IMR-90 (cell line): ENCODE results near the gene FLII.

Source experiments
- BHLHE40 ChIP-seq: fragments of 150-350 bp; IDR thresholded peaks from 2 replicates; pipeline ENCODE4 v1.6.1; 2016; ENCODE audit warnings: mild to moderate bottlenecking, low read depth, low read length
- CEBPB ChIP-seq: IDR thresholded peaks from 2 replicates; pipeline ENCODE4 v1.6.1; 2012; ENCODE audit warnings: low read depth, low read length, improper control_type of control experiment
- CHD1 ChIP-seq: IDR thresholded peaks from 2 replicates; pipeline ENCODE4 v1.6.1; 2012; ENCODE audit warnings: low read depth, low read length, improper control_type of control experiment
- CTCF ChIP-seq: conservative IDR thresholded peaks from 2 replicates; pipeline ENCODE4 v1.5.1; 2012; ENCODE audit warnings: mild to moderate bottlenecking, low read depth, low read length, improper control_type of control experiment
- ELK1 ChIP-seq: fragments of 150-350 bp; IDR thresholded peaks from 2 replicates; pipeline ENCODE4 v1.6.1; 2016; ENCODE audit warnings: low read depth, mild to moderate bottlenecking, low read length, moderate library complexity, borderline replicate concordance
- FOS ChIP-seq: fragments of 150-350 bp; IDR thresholded peaks from 2 replicates; pipeline ENCODE4 v1.6.1; 2016; ENCODE audit warnings: low read depth, low read length
- MAZ ChIP-seq: IDR thresholded peaks from 2 replicates; pipeline ENCODE4 v1.6.1; 2012; ENCODE audit warnings: low read depth, mild to moderate bottlenecking, low read length, improper control_type of control experiment, moderate library complexity, borderline replicate concordance
- MXI1 ChIP-seq: IDR thresholded peaks from 2 replicates; pipeline ENCODE4 v1.6.1; 2012; ENCODE audit warnings: low read depth, mild to moderate bottlenecking, low read length, moderate library complexity, borderline replicate concordance
- POLR2A ChIP-seq: IDR thresholded peaks from 2 replicates; pipeline ENCODE4 v1.6.1; 2012; ENCODE audit warnings: mild to moderate bottlenecking, low read depth, low read length
- RAD21 ChIP-seq: IDR thresholded peaks from 2 replicates; pipeline ENCODE4 v1.6.1; 2012; ENCODE audit warnings: low read length, improper control_type of control experiment
- RCOR1 ChIP-seq: IDR thresholded peaks from 2 replicates; pipeline ENCODE4 v1.6.1; 2012; ENCODE audit warnings: mild to moderate bottlenecking, low read length, improper control_type of control experiment; ENCODE audit not compliant: insufficient replicate concordance
- SMC3 ChIP-seq: fragments of 150-350 bp; IDR thresholded peaks from 2 replicates; pipeline ENCODE4 v1.6.1; 2016; ENCODE audit warnings: low read depth, mild to moderate bottlenecking, antibody characterized with exemption, low read length, moderate library complexity
- USF2 ChIP-seq: fragments of 150-350 bp; IDR thresholded peaks from 2 replicates; pipeline ENCODE4 v1.6.1; 2017; ENCODE audit warnings: mild to moderate bottlenecking, antibody characterized with exemption, low read length, low read depth

GRCh38 chr17:18280249-18280648, 21.7 kb upstream of the FLII start:
- TF ChIP-seq CTCF (no peak), POLR2A (no peak), FOS (no peak), SMC3 (no peak), RCOR1 (no peak), RAD21 (no peak), MAZ (no peak), CHD1 (no peak), MXI1 (no peak), ELK1 (no peak), BHLHE40 (no peak), USF2 (no peak), CEBPB (no peak)
